Activated CD4-positive, alpha-beta T cell treated with anti-CD3 and anti-CD28 coated beads for 1 hour (primary cell): Measurements from ENCODE around the gene CLIC1.
A peak's percentile ranks its signal among the peaks of the same experiment; 100 is the strongest.

Experiments
- DNase-seq: peaks from one replicate; pipeline ENCODE4 v3.0.0-alpha.2; 2020

Gene CLIC1

GRCh38 chr6:31736021-31736767, at the start of gene CLIC1:
Gene CLIC1 (minus strand): TSS chr6:31736530. CDS start chr6:31736300, 230 bp downstream.
- peak; percentile 64 for DNase-seq

GRCh38 chr6:31785475-31785874, 49.1 kb upstream of the CLIC1 start:
- no peak for DNase-seq

GRCh38 chr6:31784098-31784925, 48.0 kb upstream of the CLIC1 start:
- DNase-seq = no peak

- no peak for DNase-seq
Observed at GRCh38 chr6:31782126-31782855, 46.0 kb upstream of the CLIC1 start.

GRCh38 chr6:31781244-31782125, 45.2 kb upstream of the CLIC1 start:
- no peak for DNase-seq

GRCh38 chr6:31780507-31781243, 44.3 kb upstream of the CLIC1 start:
- no peak for DNase-seq

- no peak for DNase-seq
Observed at GRCh38 chr6:31779908-31780307, 43.6 kb upstream of the CLIC1 start.

- DNase-seq = no peak
Observed at GRCh38 chr6:31778999-31779885, 42.9 kb upstream of the CLIC1 start.

GRCh38 chr6:31778193-31778592, 41.9 kb upstream of the CLIC1 start:
- DNase-seq = no peak

GRCh38 chr6:31777667-31778050, 41.3 kb upstream of the CLIC1 start:
- no peak for DNase-seq

GRCh38 chr6:31776989-31777666, 40.8 kb upstream of the CLIC1 start, which contains the start of gene VWA7:
Gene VWA7 (minus strand): TSS chr6:31777328. CDS start chr6:31776779, 549 bp downstream.
- peak; percentile 56 for DNase-seq

- DNase-seq = no peak
Observed at GRCh38 chr6:31776485-31776988, 40.2 kb upstream of the CLIC1 start.

GRCh38 chr6:31775633-31776484, 39.5 kb upstream of the CLIC1 start:
- no peak for DNase-seq

- no peak for DNase-seq
Observed at GRCh38 chr6:31775184-31775583, 38.9 kb upstream of the CLIC1 start.

- DNase-seq = no peak
Observed at GRCh38 chr6:31771992-31772358, 35.6 kb upstream of the CLIC1 start.

GRCh38 chr6:31770860-31771259, 34.5 kb upstream of the CLIC1 start:
- DNase-seq = no peak

GRCh38 chr6:31769684-31770371, 33.5 kb upstream of the CLIC1 start:
- DNase-seq = peak; percentile 68
